Epithelial cell of proximal tubule (primary cell): ENCODE data around the gene NCAPH2. TPM values are rescaled to one million over a fixed set of nuclear protein-coding genes. Genes with fewer than 3 reads are reported as not detected.

Source experiments
- DNase-seq: peaks from one replicate; pipeline ENCODE4 v3.0.0-alpha.2; 2011; ENCODE audit warnings: low read depth
- H3K4me3 ChIP-seq: 2 replicates; pipeline ENCODE4 v1.5.1; 2011; ENCODE audit warnings: low read depth, mild to moderate bottlenecking, low read length
- total RNA-seq: library from RNA; depleted of rRNA; stranded (reverse); fragments of >200 nt; gene quantifications from 2 replicates; pipeline ENCODE4 v1.2.3, GENCODE V29; 2015
- TF ChIP-seq, protein P1 (sequence below): conservative IDR thresholded peaks from 2 replicates; pipeline ENCODE4 v1.5.1; 2012; ENCODE audit warnings: low read depth, mild to moderate bottlenecking, low read length

The NCAPH2 gene
- total RNA-seq, 1 donor from 2014 or later: 69.3 TPM

DNA sequence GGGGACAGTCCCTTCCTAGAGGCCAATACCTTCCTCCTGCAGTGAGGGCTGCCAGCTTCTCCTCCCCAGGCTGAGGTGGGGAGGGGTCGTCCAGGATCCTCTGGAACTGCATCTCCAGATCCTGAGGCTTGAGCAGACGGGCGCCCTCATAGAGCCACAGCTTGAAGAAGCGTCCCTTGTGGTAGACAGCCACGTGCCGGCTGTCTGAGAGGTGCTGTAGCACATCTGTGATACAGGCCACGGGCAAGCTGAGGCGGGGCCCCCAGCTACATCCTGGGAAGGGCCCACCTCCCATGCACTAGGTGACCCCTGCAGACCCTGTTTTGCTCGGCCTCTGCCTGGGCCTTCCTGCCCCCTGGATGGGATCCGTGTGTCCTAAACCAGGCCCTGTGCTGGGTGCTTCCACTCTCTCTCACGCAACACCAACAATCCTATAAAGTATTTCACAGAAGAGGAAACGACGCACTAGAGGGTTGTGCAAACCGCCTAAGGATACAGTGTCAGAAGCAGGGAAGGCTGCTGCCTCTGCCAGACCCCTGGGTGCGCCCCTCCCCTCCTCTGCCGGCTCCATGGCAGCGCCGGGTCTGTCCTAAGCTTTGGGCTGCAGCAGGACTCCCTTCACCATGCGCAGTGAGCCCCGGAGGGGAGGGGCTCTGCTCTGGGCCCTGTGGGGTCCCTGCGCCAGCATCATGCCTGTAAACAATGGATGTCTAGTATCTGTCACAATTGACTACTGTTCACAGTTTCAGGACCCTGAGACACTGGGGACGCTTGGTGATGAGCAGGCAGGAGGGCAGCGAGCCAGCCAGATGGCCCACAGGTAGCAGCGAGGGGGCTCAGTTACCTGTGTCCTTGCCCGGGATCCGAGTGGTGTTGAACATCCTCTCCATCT lies 65.7 kb downstream of the NCAPH2 start:
- H3K4me3 ChIP-seq: no peak overlapping the region
- no peak for DNase-seq
- TF ChIP-seq, protein P1, sequence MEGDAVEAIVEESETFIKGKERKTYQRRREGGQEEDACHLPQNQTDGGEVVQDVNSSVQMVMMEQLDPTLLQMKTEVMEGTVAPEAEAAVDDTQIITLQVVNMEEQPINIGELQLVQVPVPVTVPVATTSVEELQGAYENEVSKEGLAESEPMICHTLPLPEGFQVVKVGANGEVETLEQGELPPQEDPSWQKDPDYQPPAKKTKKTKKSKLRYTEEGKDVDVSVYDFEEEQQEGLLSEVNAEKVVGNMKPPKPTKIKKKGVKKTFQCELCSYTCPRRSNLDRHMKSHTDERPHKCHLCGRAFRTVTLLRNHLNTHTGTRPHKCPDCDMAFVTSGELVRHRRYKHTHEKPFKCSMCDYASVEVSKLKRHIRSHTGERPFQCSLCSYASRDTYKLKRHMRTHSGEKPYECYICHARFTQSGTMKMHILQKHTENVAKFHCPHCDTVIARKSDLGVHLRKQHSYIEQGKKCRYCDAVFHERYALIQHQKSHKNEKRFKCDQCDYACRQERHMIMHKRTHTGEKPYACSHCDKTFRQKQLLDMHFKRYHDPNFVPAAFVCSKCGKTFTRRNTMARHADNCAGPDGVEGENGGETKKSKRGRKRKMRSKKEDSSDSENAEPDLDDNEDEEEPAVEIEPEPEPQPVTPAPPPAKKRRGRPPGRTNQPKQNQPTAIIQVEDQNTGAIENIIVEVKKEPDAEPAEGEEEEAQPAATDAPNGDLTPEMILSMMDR: no peak

DNA sequence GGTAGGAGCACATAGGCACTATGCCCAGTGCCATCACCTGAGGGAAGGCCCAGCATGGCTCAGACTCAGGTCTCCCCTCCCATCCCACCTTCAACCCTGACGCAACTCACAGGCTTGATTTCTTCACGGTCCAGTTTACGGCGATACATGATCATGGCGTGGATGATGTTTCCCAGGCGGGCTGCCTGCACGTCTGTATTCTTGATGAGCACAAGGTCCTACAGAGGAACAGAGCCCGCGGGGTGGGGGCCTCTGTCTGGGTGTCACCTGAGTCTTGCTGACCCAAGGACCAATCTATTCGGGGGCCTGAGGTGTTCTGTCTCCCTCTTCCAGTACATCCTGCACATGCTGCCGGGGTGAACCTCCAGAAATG lies 66.3 kb downstream of the NCAPH2 start:
- no peak overlapping the region for H3K4me3 ChIP-seq
- DNase-seq: no peak
- TF ChIP-seq, protein P1: no peak

Other genes with a start within 250 kb of the NCAPH2 start
- gene MAPK12, start 246.5 kb upstream of the NCAPH2 start, total RNA-seq: 33.9 and 56.0 TPM in 2 replicates
- 5.4 and 8.4 TPM in 2 replicates for gene MAPK11, start 237.8 kb upstream of the NCAPH2 start, total RNA-seq
- gene PLXNB2, start 200.6 kb upstream of the NCAPH2 start, total RNA-seq: 113 and 177 TPM in 2 replicates
- gene DENND6B, start 181.2 kb upstream of the NCAPH2 start, total RNA-seq: 1.2 and 4.4 TPM in 2 replicates
- 35.7 and 49.3 TPM in 2 replicates for gene PPP6R2, start 164.9 kb upstream of the NCAPH2 start, total RNA-seq
- 56.6 and 59.0 TPM in 2 replicates for gene SBF1, start 33.2 kb upstream of the NCAPH2 start, total RNA-seq
- gene ADM2, start 26.7 kb upstream of the NCAPH2 start, total RNA-seq: 3.9 and 4.4 TPM in 2 replicates
- gene MIOX, start 21.4 kb upstream of the NCAPH2 start, total RNA-seq: not detected in 2 replicates
- 69.2 and 83.3 TPM in 2 replicates for gene LMF2, start 522 bp upstream of the NCAPH2 start, total RNA-seq
- gene SCO2, start 17.4 kb downstream of the NCAPH2 start, total RNA-seq: 1.4 TPM in 1 of 2 replicates, not detected in the other
- gene TYMP, start 21.8 kb downstream of the NCAPH2 start, total RNA-seq: 7.6 and 13.1 TPM in 2 replicates
- 0.07 TPM in 1 of 2 replicates, not detected in the other for gene KLHDC7B, start 37.7 kb downstream of the NCAPH2 start, total RNA-seq
- 1.0 TPM in 1 of 2 replicates, not detected in the other for gene SYCE3, start 54.7 kb downstream of the NCAPH2 start, total RNA-seq
- gene CPT1B, start 70.2 kb downstream of the NCAPH2 start, total RNA-seq: 1.2 and 4.0 TPM in 2 replicates
- 29.5 and 50.4 TPM in 2 replicates for gene CHKB, start 74.6 kb downstream of the NCAPH2 start, total RNA-seq
- gene MAPK8IP2, start 92.6 kb downstream of the NCAPH2 start, total RNA-seq: 0.23 and 0.43 TPM in 2 replicates
- 25.5 and 58.5 TPM in 2 replicates for gene ARSA, start 119.9 kb downstream of the NCAPH2 start, total RNA-seq
- 1.4 and 3.6 TPM in 2 replicates for gene SHANK3, start 164.6 kb downstream of the NCAPH2 start, total RNA-seq
- gene ACR, start 230.0 kb downstream of the NCAPH2 start, total RNA-seq: not detected in 2 replicates